SW480 (cell line): ENCODE data around the gene KHSRP.
"Not testable (repeated sequence)": the region's sequence is repeated elsewhere in the genome, so short reads cannot be mapped to it uniquely, and the experiment has no call there.

ENCODE experiments used
- DNase-seq: peaks from one replicate; pipeline ENCODE4 v3.0.0-alpha.2; 2016; ENCODE audit warnings: low spot score

KHSRP gene

DNA sequence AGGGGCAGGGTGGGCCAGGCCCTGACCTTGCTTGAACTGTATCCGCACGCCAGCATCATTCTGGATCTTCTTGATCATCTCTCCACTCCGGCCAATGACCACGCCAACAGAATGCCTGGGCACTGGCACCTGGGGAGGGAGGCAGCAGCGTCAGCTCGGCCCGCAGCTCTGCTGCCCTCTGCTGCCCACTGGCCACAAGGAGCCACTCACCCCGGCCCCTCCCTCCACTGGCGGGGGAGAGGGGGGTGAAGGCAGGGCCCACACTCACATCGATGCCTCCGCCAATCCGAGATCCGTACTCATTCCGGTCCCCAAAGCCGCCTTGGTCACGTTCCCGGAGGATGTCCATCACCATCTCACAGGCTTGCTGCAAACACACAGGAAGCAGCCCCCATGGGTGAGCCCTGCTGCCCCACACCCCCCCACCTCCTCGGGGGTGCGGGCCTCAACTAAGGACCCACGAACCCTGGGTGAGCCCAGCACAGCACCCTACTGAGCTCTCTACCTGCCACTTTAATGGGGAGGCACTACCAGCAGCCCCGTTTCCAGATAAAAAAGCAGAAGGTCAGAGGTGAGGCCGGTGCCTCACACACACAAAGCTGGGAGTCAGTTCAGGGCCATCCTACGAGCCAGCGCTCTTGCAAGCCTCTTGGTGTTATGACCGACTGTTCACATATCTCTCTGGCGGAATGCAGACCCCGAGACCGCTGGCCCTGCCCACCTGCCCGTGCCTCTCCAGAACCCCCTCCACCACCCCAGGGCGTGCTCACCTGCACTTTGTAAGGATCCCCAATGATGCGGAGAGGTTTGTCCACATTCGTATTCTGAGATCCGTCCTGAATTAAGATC is 6.7 kb downstream of the KHSRP start:
- DNase-seq = no peak

GRCh38 chr19:6416658-6417405 is 7.8 kb downstream of the KHSRP start:
- no peak for DNase-seq

DNA sequence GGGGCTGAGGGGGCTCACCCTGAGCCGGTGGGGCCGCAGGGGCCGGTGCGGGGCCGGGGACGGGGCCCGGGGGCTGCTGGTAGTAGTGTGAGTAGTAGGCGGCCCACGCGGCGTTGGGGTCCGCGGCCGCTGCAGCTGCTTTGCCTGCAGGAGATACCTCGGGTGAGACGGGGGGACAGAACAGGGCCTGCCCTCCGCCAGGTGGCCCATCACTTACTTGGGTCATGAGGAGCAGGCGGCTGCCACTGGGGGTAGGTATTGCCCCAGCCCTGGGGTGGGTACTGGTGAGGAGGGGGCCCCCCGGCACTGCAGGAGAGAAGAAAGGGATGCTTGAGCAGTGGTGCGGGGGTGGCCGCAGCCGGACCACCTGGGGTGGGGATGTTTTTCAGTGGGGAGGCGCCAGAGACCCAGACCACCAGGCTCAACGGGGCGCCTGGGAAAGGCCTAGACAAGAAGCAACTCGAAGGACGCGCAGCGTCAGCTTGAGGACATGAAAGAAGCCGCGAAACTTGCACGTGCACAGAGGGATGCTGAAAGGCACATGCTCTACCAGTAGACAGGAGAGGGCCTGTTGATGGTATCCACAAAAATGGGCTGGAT is 8.9 kb downstream of the KHSRP start:
- no peak for DNase-seq

GRCh38 chr19:6414793-6415590 is 9.6 kb downstream of the KHSRP start:
- DNase-seq = no peak

- DNase-seq = no peak
These were observed 10.6 kb downstream of the KHSRP start for GRCh38 chr19:6413721-6414643.

DNA sequence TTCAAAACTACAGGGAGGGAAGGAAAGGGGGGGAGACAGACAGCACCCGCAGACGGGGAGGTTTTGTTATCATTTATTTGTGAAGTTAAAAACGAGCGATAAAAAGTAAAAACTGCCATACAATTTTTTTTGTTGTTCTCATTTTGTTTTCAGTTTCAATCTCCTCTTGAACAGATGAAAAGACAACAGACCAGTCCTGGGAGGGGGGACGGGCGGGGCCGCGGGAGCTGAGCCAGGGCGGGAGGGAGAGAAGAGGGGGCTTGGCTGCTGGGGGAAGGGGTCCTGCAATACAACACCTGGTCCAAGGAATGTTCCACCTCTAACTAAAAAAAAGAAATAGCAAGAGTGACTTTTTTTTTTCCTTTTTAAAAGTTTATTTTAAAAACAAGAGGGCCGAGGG is 11.3 kb downstream of the KHSRP start:
- DNase-seq = no peak

DNA sequence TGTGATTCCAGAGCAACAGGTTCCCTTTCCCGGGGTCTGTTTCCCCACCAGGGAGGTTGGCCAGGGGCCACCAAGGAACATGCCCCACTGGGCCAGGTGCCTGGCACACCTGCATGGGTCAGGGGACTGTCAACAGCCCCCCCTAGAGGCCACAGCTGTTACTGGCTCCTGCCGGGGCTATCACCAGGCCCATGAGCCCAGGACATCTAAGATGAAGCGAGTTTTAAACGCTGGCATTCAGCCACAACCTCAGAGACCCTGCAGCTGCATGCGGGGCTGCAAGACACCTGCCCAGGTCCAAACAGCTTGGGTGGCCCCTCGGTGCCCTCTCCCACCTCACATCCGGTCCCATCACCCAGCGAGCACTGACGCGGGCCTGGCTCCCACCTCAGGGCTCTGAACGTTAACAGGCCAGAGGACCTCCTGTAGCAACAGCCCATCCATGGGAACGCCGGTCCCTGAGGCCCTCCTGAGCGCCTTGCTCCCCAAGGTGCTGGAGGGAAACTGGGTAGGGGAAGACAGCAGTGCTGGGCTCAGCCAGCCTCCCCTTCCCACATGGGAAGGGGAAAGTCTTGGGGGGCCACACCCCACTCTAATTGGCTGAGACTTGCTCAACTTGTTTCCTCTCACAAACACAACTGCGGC is 12.0 kb downstream of the KHSRP start:
- no peak for DNase-seq

- DNase-seq = no peak
These were observed 12.6 kb downstream of the KHSRP start for GRCh38 chr19:6412061-6412446.

DNA sequence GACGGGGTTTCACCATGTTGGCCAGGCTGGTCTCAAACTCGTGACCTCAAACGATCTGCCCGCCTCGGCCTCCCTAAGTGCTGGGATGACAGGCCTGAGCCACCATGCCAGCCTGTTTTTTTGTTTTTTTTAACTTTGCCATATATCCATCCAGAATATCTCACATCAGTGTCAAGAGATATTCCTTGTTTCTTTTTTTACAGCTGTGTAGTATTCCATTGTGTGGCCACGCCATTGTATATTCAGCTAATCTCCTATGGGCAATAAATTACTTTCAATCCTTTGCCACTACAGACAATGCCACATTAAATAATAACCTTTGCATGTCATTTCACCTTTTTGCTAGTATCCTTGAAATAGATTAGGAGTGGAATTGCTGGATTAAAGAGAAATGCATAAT is 15.3 kb downstream of the KHSRP start:
- DNase-seq = no peak

DNA sequence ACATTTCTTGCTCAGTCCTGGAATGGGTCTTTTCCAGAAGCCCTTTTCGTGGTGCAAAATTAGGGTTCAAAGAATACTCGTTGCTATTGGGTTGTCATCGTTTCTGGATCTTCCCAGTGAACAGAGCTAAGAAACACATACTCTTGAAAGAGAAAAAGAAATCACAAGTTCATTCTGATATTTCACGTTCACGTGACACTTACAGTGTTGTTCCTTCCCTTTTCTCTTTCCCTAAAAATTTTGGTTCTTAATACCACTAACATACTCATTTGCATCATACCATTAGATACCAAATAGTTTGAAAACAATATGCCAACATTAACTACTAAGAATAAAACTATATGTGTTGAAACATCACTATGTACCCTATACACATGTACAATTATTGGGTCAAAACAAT is 18.2 kb downstream of the KHSRP start:
- DNase-seq = no peak

- peak; percentile 57 for DNase-seq
These were observed 21.6 kb downstream of the KHSRP start for GRCh38 chr19:6402837-6403608.

DNA sequence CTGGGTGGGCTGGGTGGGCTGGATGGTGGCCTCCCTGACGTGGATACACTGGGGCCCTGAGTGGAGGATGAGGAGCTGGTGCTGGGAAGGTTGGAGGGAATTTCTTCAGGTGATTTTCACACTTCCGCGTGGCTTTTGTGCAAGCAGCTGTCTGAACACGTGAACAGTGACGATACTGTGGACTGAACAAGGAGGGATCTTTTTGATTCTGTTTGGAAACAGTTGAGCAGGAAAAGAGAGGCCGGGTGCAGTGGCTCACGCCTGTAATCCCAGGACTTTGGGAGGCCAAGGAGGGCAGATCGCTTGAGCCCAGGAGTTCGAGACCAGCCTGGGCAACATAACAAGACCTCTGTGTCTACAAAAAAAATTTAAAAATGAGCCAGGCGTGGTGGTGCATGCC is 22.6 kb downstream of the KHSRP start:
- DNase-seq = no peak

- not testable (repeated sequence) for DNase-seq
These were observed 24.3 kb downstream of the KHSRP start for GRCh38 chr19:6400062-6400944.

DNA sequence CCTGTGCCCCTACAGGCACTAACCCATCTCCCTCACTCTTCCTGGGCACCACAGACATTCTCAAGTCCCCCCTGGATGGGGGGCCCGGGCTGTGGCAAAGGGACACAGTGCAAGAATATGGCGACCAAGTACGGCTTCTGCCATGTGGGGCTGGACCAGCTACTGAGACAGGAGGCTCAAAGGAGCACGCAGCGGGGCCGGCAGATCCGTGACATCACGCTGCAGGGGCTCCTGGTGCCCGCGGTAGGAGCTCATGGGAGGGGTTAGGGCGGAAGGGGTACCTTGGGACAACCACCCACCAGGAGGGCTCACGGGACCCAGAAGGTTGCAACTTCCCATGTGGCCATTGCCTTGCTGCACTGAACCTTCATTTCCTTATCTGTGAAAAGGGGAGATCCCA is 28.3 kb downstream of the KHSRP start:
- no peak for DNase-seq

DNA sequence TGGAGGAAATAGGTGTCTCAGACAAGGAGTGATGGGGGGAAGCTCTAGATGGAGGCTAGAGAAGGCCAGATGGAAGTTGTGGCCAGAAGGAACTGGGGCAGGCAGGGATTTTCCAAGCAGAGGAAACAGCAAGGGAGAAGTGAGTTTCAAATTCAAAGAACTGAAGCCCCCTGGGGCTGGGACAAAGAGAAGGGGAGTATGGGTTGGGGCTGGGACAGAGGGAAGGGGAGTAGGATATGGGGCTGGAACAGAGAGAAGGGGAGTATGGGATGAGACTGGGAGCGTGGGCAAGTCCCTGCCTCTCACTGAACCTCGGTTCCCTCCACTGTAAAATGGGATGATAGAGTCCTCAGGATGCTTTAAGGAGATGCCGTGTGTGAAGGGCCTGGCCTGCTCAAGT is 29.8 kb downstream of the KHSRP start:
- DNase-seq = no peak

GRCh38 chr19:6393983-6394412 is 30.6 kb downstream of the KHSRP start:
- no peak for DNase-seq

GRCh38 chr19:6393074-6393982 is 31.3 kb downstream of the KHSRP start, which contains the start of gene GTF2F1:
TSS of gene GTF2F1 (minus strand) at chr19:6393164. CDS start at chr19:6392995, 169 bp downstream.
- DNase-seq = peak; percentile 83
